BLaER1 (cell line): ENCODE data around the gene EDIL3.

Experiments
- H3K27ac ChIP-seq: shearing (Covaris generic); formaldehyde crosslinking; 2 replicates; pipeline ENCODE4 v1.8.1; 2022
- H3K27me3 ChIP-seq: shearing (Covaris generic); formaldehyde crosslinking; 2 replicates; pipeline ENCODE4 v1.8.1; 2022
- H3K36me3 ChIP-seq: shearing (Covaris generic); formaldehyde crosslinking; 2 replicates; pipeline ENCODE4 v1.8.1; 2022
- H3K4me1 ChIP-seq: shearing (Covaris generic); formaldehyde crosslinking; 2 replicates; pipeline ENCODE4 v1.8.1; 2022
- H3K4me2 ChIP-seq: shearing (Covaris generic); formaldehyde crosslinking; 2 replicates; pipeline ENCODE4 v1.8.1; 2022
- H3K4me3 ChIP-seq: shearing (Covaris generic); formaldehyde crosslinking; 2 replicates; pipeline ENCODE4 v1.8.1; 2022
- H3K9ac ChIP-seq: shearing (Covaris generic); formaldehyde crosslinking; 2 replicates; pipeline ENCODE4 v1.8.1; 2022
- H3K9me3 ChIP-seq: shearing (Covaris generic); formaldehyde crosslinking; 2 replicates; pipeline ENCODE4 v1.8.1; 2022
- H4K20me1 ChIP-seq: shearing (Covaris generic); formaldehyde crosslinking; 2 replicates; pipeline ENCODE4 v1.8.1; 2022
- Cebpa-rat ChIP-seq: shearing (Covaris generic); IDR thresholded peaks from 2 replicates; pipeline ENCODE4 v1.8.1; 2022

EDIL3 gene

DNA sequence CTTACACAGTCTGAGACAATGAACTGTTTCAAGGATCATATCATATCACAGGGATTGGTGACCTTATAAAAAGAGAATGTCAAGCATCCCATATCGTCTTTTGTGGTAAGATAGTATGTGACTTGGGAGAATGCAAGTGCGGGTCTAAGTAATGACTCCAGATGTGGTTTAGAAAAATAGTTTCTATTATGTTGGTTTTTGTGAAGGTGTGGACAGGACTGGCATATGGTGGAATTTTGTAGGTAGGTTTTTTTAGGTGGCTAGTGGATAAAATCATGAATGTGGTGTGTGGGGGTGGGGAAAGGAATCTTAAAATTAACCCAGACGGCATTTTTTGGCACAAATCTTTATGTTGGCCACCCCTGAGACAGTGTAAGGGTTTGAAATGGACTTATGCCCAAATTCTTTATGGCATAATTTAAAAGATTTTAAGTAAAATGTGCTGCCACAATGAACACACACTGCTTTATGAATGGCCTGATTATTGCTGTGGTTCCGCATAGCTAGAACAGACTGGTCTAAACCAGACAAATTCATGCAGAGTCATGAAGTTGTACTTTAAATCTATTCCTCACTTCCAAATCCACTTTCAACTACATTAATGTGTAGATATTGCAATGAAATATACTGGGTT is 459.2 kb downstream of the EDIL3 start:
- Histone ChIP-seq H3K9ac (no peak overlapping the region), H3K36me3 (no peaks in the 10 kb centered on the region), H3K4me2 (no peak overlapping the region), H3K27ac (no peak overlapping the region), H4K20me1 (no peaks in the 10 kb centered on the region), H3K4me3 (no peak overlapping the region), H3K9me3 (no peaks in the 10 kb centered on the region), H3K4me1 (no peaks in the 10 kb centered on the region), H3K27me3 (no peaks in the 10 kb centered on the region)
- TF ChIP-seq Cebpa-rat = no peak

DNA sequence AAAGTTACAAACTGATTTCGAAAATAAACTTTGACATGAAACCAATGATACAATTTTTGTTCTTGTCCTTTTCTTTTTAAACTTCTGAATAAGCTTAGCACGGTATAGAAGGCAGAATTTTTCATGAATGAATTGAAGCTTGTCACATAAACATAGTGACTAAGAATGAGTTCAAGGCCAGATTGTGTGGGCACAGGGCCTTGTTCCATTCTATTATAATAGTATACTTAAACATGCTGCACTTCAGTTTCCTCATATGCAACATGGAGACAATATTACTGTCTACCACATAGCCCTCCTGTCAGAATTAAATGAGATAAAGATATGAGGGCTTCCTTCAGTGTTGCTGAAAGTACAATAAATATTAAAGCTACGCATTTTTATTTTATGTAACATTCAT is 459.8 kb downstream of the EDIL3 start:
- Histone ChIP-seq H3K4me1 (no peaks in the 10 kb centered on the region), H3K4me2 (no peak overlapping the region), H3K9me3 (no peaks in the 10 kb centered on the region), H3K9ac (no peak overlapping the region), H4K20me1 (no peaks in the 10 kb centered on the region), H3K27ac (no peak overlapping the region), H3K27me3 (no peaks in the 10 kb centered on the region), H3K4me3 (no peak overlapping the region), H3K36me3 (no peaks in the 10 kb centered on the region)
- TF ChIP-seq Cebpa-rat = no peak

DNA sequence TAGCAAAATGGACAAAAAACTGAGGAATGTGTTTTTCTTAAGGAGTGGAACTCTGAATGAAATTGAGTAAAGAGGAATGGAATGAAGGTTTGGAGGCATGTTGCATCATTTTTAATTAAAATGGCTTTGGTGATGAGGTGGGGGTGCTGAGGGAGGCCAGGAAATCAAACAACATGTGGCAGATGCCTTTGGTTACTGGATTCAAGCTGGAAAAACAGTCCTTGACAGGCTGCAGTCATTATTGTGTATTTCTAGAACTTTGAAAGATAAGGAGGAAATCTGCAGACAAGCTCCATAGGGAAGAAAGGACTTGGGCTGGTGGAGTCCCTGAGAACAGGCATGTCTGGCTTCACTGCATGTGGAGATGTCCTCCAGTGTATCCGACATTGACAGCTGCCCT is 460.5 kb downstream of the EDIL3 start:
- Histone ChIP-seq H4K20me1 (no peaks in the 10 kb centered on the region), H3K27me3 (no peaks in the 10 kb centered on the region), H3K36me3 (no peaks in the 10 kb centered on the region), H3K4me3 (no peak overlapping the region), H3K9ac (no peak overlapping the region), H3K4me1 (no peaks in the 10 kb centered on the region), H3K27ac (no peak overlapping the region), H3K4me2 (no peak overlapping the region), H3K9me3 (no peaks in the 10 kb centered on the region)
- no peak for TF ChIP-seq Cebpa-rat

GRCh38 chr5:83922699-83923098 is 462.0 kb downstream of the EDIL3 start:
- H4K20me1 ChIP-seq = no peaks in the 10 kb centered on the region
- no peak overlapping the region for H3K9ac ChIP-seq
- H3K27ac ChIP-seq = no peak overlapping the region
- no peaks in the 10 kb centered on the region for H3K36me3 ChIP-seq
- H3K4me2 ChIP-seq = no peak overlapping the region
- H3K4me3 ChIP-seq = no peak overlapping the region
- no peak for TF ChIP-seq Cebpa-rat
- peaks cover 3% of the 10 kb centered on the region; the same call in 1 of the 2 replicates for H3K4me1 ChIP-seq
- no peaks in the 10 kb centered on the region for H3K9me3 ChIP-seq
- no peaks in the 10 kb centered on the region for H3K27me3 ChIP-seq

DNA sequence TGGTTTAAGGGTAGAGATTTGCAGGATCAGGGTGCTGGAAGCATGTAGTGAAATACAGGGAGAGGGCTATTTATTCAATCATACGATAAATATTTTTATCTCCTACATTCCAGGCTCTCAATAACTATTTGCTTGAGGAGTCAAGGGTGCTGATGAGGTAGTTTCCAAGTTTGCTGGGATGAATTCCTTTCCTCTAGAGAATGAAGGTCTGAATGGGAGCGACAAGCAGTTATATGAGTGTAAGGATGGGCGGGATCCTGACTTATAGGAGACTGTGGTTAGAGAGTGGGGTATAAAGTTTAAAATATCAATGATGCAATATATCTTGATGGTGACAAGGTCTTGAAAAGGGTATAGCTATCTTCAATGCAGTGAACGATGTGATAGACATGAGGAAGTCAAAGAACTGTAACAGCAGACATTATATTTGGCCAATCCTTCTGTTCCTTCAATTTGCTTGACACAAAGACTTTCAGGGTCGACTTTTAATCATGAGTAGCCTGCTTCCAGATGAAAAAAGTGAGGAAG is 462.9 kb downstream of the EDIL3 start:
- H3K4me3 ChIP-seq = no peak overlapping the region
- no peak for TF ChIP-seq Cebpa-rat
- no peak overlapping the region for H3K27ac ChIP-seq
- H3K4me1 ChIP-seq = peaks cover 6% of the 10 kb centered on the region; the same call in 1 of the 2 replicates
- H3K9ac ChIP-seq = no peak overlapping the region
- no peaks in the 10 kb centered on the region for H3K9me3 ChIP-seq
- no peaks in the 10 kb centered on the region for H3K27me3 ChIP-seq
- no peaks in the 10 kb centered on the region for H4K20me1 ChIP-seq
- no peaks in the 10 kb centered on the region for H3K36me3 ChIP-seq
- no peak overlapping the region for H3K4me2 ChIP-seq

- H4K20me1 ChIP-seq = no peaks in the 10 kb centered on the region
- H3K4me3 ChIP-seq = no peak overlapping the region
- no peak for TF ChIP-seq Cebpa-rat
- no peak overlapping the region for H3K4me2 ChIP-seq
- H3K36me3 ChIP-seq = no peaks in the 10 kb centered on the region
- H3K4me1 ChIP-seq = peaks cover 6% of the 10 kb centered on the region; the same call in 1 of the 2 replicates
- H3K27ac ChIP-seq = no peak overlapping the region
- no peak overlapping the region for H3K9ac ChIP-seq
- no peaks in the 10 kb centered on the region for H3K9me3 ChIP-seq
- no peaks in the 10 kb centered on the region for H3K27me3 ChIP-seq
Measured at GRCh38 chr5:83919071-83920041, 465.3 kb downstream of the EDIL3 start.

DNA sequence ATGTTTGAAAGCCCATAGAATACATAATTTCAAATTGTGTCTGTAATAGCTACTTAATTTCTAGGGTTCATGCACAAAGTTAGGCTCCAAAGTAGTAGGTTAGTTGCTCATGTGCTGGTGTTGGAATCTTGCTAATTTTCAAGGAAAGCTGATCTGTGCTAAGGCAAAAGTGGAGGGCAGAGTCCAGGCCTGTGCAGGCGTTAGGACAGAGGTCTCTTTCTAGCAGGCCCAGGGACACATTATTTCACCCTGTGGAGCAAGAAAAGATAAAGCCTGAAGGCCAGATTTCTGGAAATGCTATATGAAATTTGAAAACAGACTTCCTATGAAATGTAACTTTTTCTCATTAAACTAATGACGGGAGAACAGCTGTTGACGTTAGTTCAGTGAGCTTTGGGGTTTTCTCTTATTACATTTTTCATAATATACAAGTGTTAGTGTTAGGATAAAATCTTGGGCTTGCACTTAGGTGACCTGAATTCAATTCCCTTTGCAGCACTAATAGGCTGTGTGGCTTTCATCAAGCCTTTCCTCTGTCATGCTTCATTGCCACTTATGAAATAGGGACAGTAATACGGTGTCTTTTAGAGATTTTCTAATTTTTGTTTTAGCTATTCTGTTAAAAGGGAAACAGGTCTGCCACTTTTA is 467.3 kb downstream of the EDIL3 start:
- Histone ChIP-seq H4K20me1 (no peaks in the 10 kb centered on the region), H3K27ac (no peak overlapping the region), H3K27me3 (no peaks in the 10 kb centered on the region), H3K4me2 (no peak overlapping the region), H3K4me3 (no peak overlapping the region), H3K4me1 (peaks cover 6% of the 10 kb centered on the region; the same call in 1 of the 2 replicates), H3K9me3 (no peaks in the 10 kb centered on the region), H3K9ac (no peak overlapping the region), H3K36me3 (no peaks in the 10 kb centered on the region)
- TF ChIP-seq Cebpa-rat = no peak

DNA sequence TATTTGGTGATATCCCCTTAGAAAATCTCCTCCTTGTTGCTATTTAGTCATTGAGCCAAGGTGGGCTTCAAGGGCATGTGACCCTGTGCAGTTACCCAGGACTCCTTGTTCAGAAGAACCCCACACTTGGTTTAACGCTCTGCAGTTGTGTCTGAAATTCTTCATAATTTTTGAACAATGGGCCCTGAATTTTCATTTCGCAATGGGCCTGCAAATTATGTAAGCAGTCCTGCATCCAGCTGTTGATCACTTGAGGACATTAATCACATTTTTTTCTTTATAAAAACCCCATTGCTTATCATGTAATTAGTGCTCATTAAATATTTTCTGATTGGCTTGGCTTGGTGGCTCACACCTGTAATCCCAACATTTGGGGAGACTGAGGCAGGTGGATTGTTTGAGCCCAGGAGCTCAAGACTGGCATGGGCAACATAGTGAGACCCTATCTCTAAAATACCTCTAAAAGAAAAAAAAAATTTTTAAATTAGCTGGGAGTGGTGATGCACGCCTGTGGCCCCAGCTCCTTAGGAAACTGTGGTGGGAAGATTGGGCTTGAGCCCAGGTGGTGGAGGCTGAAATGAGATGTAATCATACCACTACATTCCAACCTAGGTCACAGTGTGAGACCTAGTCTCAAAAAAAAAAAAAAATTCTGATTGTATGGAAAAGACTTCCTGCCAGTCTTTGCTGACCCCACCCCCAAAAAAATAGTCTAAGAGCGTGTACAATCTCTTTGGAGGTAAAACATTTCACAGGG is 469.8 kb downstream of the EDIL3 start:
- Histone ChIP-seq H3K27me3 (no peaks in the 10 kb centered on the region), H3K4me3 (no peak overlapping the region), H3K27ac (no peak overlapping the region), H3K36me3 (no peaks in the 10 kb centered on the region), H3K9ac (no peak overlapping the region), H3K4me1 (peaks cover 6% of the 10 kb centered on the region; the same call in 1 of the 2 replicates), H3K4me2 (no peak overlapping the region), H3K9me3 (no peaks in the 10 kb centered on the region), H4K20me1 (no peaks in the 10 kb centered on the region)
- TF ChIP-seq Cebpa-rat = no peak

DNA sequence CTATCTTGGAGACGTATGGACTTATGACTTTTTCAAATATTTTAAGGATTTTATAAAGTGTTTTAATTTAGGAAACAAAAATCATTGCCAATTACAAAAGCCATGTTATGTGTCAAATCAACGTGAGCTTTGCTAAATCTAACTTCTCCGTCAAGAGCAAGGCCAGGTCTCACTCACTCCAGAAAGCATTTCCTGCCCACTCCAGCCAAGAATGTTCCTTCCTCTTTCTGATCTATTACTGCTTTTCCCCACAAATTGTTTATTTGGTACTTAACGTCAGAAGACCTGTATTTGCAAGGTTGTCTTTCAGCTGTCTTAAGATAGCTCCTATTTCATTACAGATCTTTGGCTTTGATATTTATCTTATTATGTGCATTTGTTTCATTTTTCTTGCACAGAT is 470.5 kb downstream of the EDIL3 start:
- H4K20me1 ChIP-seq = no peaks in the 10 kb centered on the region
- H3K27me3 ChIP-seq = no peaks in the 10 kb centered on the region
- peaks cover 6% of the 10 kb centered on the region; the same call in 1 of the 2 replicates for H3K4me1 ChIP-seq
- H3K9me3 ChIP-seq = no peaks in the 10 kb centered on the region
- no peak overlapping the region for H3K9ac ChIP-seq
- H3K4me2 ChIP-seq = no peak overlapping the region
- TF ChIP-seq Cebpa-rat = no peak
- H3K36me3 ChIP-seq = no peaks in the 10 kb centered on the region
- H3K27ac ChIP-seq = no peak overlapping the region
- no peak overlapping the region for H3K4me3 ChIP-seq
